ENCODE results near the gene TTC19.

GRCh38 chr17:15970500-15970899 is 29.1 kb upstream of the TTC19 start:
- TF ChIP-seq, protein P1, sequence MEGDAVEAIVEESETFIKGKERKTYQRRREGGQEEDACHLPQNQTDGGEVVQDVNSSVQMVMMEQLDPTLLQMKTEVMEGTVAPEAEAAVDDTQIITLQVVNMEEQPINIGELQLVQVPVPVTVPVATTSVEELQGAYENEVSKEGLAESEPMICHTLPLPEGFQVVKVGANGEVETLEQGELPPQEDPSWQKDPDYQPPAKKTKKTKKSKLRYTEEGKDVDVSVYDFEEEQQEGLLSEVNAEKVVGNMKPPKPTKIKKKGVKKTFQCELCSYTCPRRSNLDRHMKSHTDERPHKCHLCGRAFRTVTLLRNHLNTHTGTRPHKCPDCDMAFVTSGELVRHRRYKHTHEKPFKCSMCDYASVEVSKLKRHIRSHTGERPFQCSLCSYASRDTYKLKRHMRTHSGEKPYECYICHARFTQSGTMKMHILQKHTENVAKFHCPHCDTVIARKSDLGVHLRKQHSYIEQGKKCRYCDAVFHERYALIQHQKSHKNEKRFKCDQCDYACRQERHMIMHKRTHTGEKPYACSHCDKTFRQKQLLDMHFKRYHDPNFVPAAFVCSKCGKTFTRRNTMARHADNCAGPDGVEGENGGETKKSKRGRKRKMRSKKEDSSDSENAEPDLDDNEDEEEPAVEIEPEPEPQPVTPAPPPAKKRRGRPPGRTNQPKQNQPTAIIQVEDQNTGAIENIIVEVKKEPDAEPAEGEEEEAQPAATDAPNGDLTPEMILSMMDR (conservative IDR thresholded peaks at IDR 0.05; ENCODE audit: low read depth in 2 of 2) = no peak
- no peak for TF ChIP-seq POLR2AphosphoS5 (IDR thresholded peaks at IDR 0.05; ENCODE audit: low read depth)
